ENCODE measurements around the gene LIFR.

GRCh38 chr5:38601133-38601862 lies 44.9 kb upstream of the LIFR start:
- no peak for TF ChIP-seq POLR2A (IDR thresholded peaks at IDR 0.05)
- no peak for TF ChIP-seq CTCF (IDR thresholded peaks at IDR 0.05)
